Measurements from ENCODE around the gene TSGA10.

DNA sequence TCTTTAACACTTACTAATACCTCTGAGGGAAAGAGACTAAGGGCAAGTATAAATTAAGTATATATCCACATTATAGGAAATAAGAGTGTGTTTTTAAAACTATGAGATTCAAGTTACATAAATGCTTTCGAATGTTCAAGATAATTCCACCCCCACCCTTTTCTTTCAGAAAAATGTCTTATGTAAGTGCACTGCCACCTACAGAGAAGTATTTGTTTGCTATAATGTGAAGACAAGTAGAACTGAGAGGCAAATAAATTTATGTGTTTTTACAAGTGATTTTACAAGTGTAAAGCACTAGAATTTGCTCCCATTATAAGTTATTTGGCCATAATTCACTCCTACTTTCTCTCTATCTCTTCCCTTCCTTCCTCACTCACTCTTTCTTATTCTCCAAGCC lies 118.8 kb downstream of the TSGA10 start:
- TF ChIP-seq, protein P1, sequence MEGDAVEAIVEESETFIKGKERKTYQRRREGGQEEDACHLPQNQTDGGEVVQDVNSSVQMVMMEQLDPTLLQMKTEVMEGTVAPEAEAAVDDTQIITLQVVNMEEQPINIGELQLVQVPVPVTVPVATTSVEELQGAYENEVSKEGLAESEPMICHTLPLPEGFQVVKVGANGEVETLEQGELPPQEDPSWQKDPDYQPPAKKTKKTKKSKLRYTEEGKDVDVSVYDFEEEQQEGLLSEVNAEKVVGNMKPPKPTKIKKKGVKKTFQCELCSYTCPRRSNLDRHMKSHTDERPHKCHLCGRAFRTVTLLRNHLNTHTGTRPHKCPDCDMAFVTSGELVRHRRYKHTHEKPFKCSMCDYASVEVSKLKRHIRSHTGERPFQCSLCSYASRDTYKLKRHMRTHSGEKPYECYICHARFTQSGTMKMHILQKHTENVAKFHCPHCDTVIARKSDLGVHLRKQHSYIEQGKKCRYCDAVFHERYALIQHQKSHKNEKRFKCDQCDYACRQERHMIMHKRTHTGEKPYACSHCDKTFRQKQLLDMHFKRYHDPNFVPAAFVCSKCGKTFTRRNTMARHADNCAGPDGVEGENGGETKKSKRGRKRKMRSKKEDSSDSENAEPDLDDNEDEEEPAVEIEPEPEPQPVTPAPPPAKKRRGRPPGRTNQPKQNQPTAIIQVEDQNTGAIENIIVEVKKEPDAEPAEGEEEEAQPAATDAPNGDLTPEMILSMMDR (IDR thresholded peaks at IDR 0.05; ENCODE audit: poor library complexity) = no peak
- no peak for TF ChIP-seq EZH2 (IDR thresholded peaks at IDR 0.05; ENCODE audit: borderline replicate concordance)
- no peak for TF ChIP-seq EZH2phosphoT487 (IDR thresholded peaks at IDR 0.05; ENCODE audit: low read depth, severe bottlenecking, unreplicated experiment)
